Neural progenitor cell (in vitro differentiated cells): ENCODE measurements around the gene WBP1L. TPM values are rescaled to one million over a fixed set of nuclear protein-coding genes. Genes with fewer than 3 reads are reported as not detected.
A peak's percentile ranks its signal among the peaks of the same experiment; 100 is the strongest.

Source experiments
- DNase-seq: peaks from one replicate; pipeline ENCODE4 v3.0.0-alpha.2; 2016; ENCODE audit warnings: low spot score
- H2AFZ ChIP-seq: fragments of 200-600 bp; sonication (generic); replicated peaks from 2 replicates; pipeline ENCODE4 v1.6.1; 2016; ENCODE audit warnings: antibody characterized with exemption
- H3F3A ChIP-seq: fragments of 200-600 bp; sonication (generic); 2 replicates; pipeline ENCODE4 v1.6.1; 2016; ENCODE audit warnings: antibody characterized with exemption, low read depth
- H3K27ac ChIP-seq: fragments of 200-600 bp; sonication (generic); 2 replicates; pipeline ENCODE4 v1.5.1; 2016; ENCODE audit warnings: mild to moderate bottlenecking
- H3K27me3 ChIP-seq: fragments of 200-600 bp; sonication (generic); 2 replicates; pipeline ENCODE4 v1.6.1; 2016; ENCODE audit warnings: mild to moderate bottlenecking, moderate library complexity
- H3K36me3 ChIP-seq: fragments of 200-600 bp; sonication (generic); 2 replicates; pipeline ENCODE4 v1.5.1; 2016
- H3K4me1 ChIP-seq: fragments of 200-600 bp; sonication (generic); 2 replicates; pipeline ENCODE4 v1.6.1; 2016; ENCODE audit warnings: mixed run types
- H3K4me2 ChIP-seq: fragments of 200-600 bp; sonication (generic); 2 replicates; pipeline ENCODE4 v1.6.1; 2016
- H3K4me3 ChIP-seq: fragments of 200-600 bp; sonication (generic); 2 replicates; pipeline ENCODE4 v1.5.1; 2016
- H3K79me2 ChIP-seq: fragments of 200-600 bp; sonication (generic); 2 replicates; pipeline ENCODE4 v1.6.1; 2016; ENCODE audit warnings: low read depth
- H3K9ac ChIP-seq: fragments of 200-600 bp; sonication (generic); 2 replicates; pipeline ENCODE4 v1.6.1; 2016
- H3K9me3 ChIP-seq: fragments of 200-600 bp; sonication (generic); 2 replicates; pipeline ENCODE4 v1.5.1; 2016; ENCODE audit warnings: low read depth
- H4K20me1 ChIP-seq: fragments of 200-600 bp; sonication (generic); 2 replicates; pipeline ENCODE4 v1.6.1; 2016; ENCODE audit warnings: low read depth
- H3K27ac Mint-ChIP-seq: 3 replicates; pipeline ENCODE4 v1.8.0; 2021; ENCODE audit warnings: mixed read lengths
- H3K27me3 Mint-ChIP-seq: 2 replicates; pipeline ENCODE4 v1.8.0; 2022; ENCODE audit warnings: low read depth, mild to moderate bottlenecking, inconsistent platforms, moderate library complexity, mixed read lengths; ENCODE audit not compliant: insufficient read depth
- H3K36me3 Mint-ChIP-seq: 3 replicates; pipeline ENCODE4 v1.8.0; 2021; ENCODE audit warnings: mixed read lengths
- H3K4me1 Mint-ChIP-seq: 3 replicates; pipeline ENCODE4 v1.8.0; 2021; ENCODE audit warnings: mixed read lengths
- H3K4me3 Mint-ChIP-seq: 3 replicates; pipeline ENCODE4 v1.8.0; 2021; ENCODE audit warnings: mild to moderate bottlenecking, moderate library complexity, mixed read lengths
- H3K9me3 Mint-ChIP-seq: 3 replicates; pipeline ENCODE4 v1.8.0; 2020; ENCODE audit warnings: mixed read lengths
- CTCF ChIP-seq: fragments of 200-600 bp; sonication (generic); IDR thresholded peaks from 2 replicates; pipeline ENCODE4 v1.5.1; 2017; ENCODE audit warnings: antibody characterized with exemption, mild to moderate bottlenecking
- EZH2 ChIP-seq: fragments of 200-600 bp; sonication (generic); IDR thresholded peaks from 2 replicates; pipeline ENCODE4 v1.6.1; 2017; ENCODE audit warnings: antibody characterized with exemption, mild to moderate bottlenecking, moderate library complexity
- EZH2phosphoT487 ChIP-seq: fragments of 200-600 bp; sonication (generic); IDR thresholded peaks from 2 replicates; pipeline ENCODE4 v1.6.1; 2017; ENCODE audit warnings: antibody characterized with exemption
- total RNA-seq: library from RNA; depleted of rRNA; stranded (reverse); fragments of >200 nt; gene quantifications from 2 replicates; pipeline ENCODE4 v1.2.3, GENCODE V29; 2015; ENCODE audit warnings: low replicate concordance

Gene WBP1L
- total RNA-seq, 1 donor from 2014 or later, result 21.1 TPM

DNA sequence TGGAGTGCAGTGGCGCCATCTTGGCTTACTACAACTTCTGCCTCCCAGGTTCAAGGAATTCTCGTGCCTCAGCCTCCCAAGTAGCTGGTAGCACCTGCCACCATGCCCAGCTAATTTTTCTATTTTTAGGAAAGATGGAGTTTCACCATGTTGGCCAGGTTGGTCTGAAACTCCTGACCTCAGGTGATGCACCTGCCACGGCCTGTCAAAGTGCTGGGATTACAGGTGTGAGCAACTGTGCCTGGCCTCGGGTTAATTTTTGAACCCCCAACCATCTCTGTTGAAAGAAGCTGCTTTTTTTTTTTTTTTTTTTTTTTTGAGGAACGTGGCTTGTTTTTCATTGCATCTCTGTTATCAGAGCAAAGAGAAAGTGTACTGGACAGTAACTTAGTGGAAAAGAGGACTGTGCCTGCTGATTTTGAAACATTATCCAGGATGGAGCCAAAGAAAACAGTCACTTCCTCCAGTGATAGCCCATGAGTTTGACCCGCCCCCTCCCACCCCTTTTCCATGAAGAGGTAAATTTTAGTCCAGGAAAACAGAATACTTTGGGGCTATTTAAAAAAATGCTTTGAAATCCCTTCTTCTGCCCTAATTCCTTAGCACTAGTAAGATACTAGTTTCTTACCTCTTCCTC, 38.3 kb downstream of the WBP1L start:
- Histone ChIP-seq H2AFZ (no peak overlapping the region), H4K20me1 (peaks cover 22% of the 10 kb centered on the region), H3K4me1 (peaks cover 34% of the 10 kb centered on the region), H3K4me3 (no peak overlapping the region), H3K9me3 (no peaks in the 10 kb centered on the region), H3K27me3 (no peaks in the 10 kb centered on the region), H3K4me2 (no peak overlapping the region), H3K79me2 (no peaks in the 10 kb centered on the region), H3K36me3 (no peaks in the 10 kb centered on the region), H3K9ac (no peak overlapping the region), H3F3A (peaks cover 17% of the 10 kb centered on the region), H3K27ac (no peak overlapping the region)
- Mint-ChIP-seq H3K27me3 (peaks cover 3% of the 10 kb centered on the region), H3K36me3 (no peaks in the 10 kb centered on the region), H3K27ac (no peak overlapping the region), H3K4me1 (peaks cover 54% of the 10 kb centered on the region), H3K9me3 (no peaks in the 10 kb centered on the region), H3K4me3 (no peak overlapping the region)
- DNase-seq, result no peak
- TF ChIP-seq EZH2, result no peak

- H3K9me3 Mint-ChIP-seq, result no peaks in the 10 kb centered on the region
- no peaks in the 10 kb centered on the region for H3K36me3 Mint-ChIP-seq
- no peak overlapping the region for H2AFZ ChIP-seq
- H4K20me1 ChIP-seq, result peaks cover 13% of the 10 kb centered on the region
- no peak overlapping the region for H3K4me2 ChIP-seq
- H3K36me3 ChIP-seq, result no peaks in the 10 kb centered on the region
- H3K4me3 ChIP-seq, result no peak overlapping the region
- H3K27me3 ChIP-seq, result no peaks in the 10 kb centered on the region
- TF ChIP-seq EZH2 (no peak), EZH2phosphoT487 (no peak), CTCF (no peak)
- no peaks in the 10 kb centered on the region for H3K9me3 ChIP-seq
- no peaks in the 10 kb centered on the region for H3K79me2 ChIP-seq
- H3K27ac Mint-ChIP-seq, result peak overlapping the region; percentile 35
- peaks cover 25% of the 10 kb centered on the region for H3K4me1 ChIP-seq
- H3K4me3 Mint-ChIP-seq, result no peak overlapping the region
- H3K4me1 Mint-ChIP-seq, result peaks cover 49% of the 10 kb centered on the region
- no peak for DNase-seq
- H3K9ac ChIP-seq, result no peak overlapping the region
- no peak overlapping the region for H3K27ac ChIP-seq
- peaks cover 1% of the 10 kb centered on the region for H3K27me3 Mint-ChIP-seq
- peaks cover 8% of the 10 kb centered on the region for H3F3A ChIP-seq
These were observed 39.2 kb downstream of the WBP1L start for GRCh38 chr10:102782673-102783551.

- H3K4me1 Mint-ChIP-seq, result peaks cover 42% of the 10 kb centered on the region
- Histone ChIP-seq H4K20me1 (peaks cover 7% of the 10 kb centered on the region), H3K9ac (no peak overlapping the region), H3F3A (peaks cover 1% of the 10 kb centered on the region), H2AFZ (no peak overlapping the region), H3K79me2 (no peaks in the 10 kb centered on the region), H3K27ac (no peak overlapping the region), H3K9me3 (no peaks in the 10 kb centered on the region), H3K4me2 (no peak overlapping the region), H3K27me3 (no peaks in the 10 kb centered on the region), H3K4me3 (no peak overlapping the region), H3K4me1 (peaks cover 19% of the 10 kb centered on the region), H3K36me3 (no peaks in the 10 kb centered on the region)
- peaks cover 2% of the 10 kb centered on the region for H3K36me3 Mint-ChIP-seq
- H3K9me3 Mint-ChIP-seq, result no peaks in the 10 kb centered on the region
- TF ChIP-seq CTCF, result no peak
- no peak for TF ChIP-seq EZH2
- no peak for TF ChIP-seq EZH2phosphoT487
- DNase-seq, result no peak
- no peak overlapping the region for H3K4me3 Mint-ChIP-seq
- H3K27ac Mint-ChIP-seq, result peak overlapping the region; percentile 35
- H3K27me3 Mint-ChIP-seq, result no peaks in the 10 kb centered on the region
These were observed 39.8 kb downstream of the WBP1L start for GRCh38 chr10:102783568-102783967.

GRCh38 chr10:102785818-102786217, 42.1 kb downstream of the WBP1L start:
- H3K9ac ChIP-seq, result no peak overlapping the region
- H3K79me2 ChIP-seq, result no peaks in the 10 kb centered on the region
- H3K4me2 ChIP-seq, result no peak overlapping the region
- H3K27ac Mint-ChIP-seq, result no peak overlapping the region
- peaks cover 3% of the 10 kb centered on the region for H4K20me1 ChIP-seq
- no peak overlapping the region for H3K4me3 Mint-ChIP-seq
- H3K4me3 ChIP-seq, result no peak overlapping the region
- TF ChIP-seq EZH2 (no peak), CTCF (no peak), EZH2phosphoT487 (no peak)
- peaks cover 8% of the 10 kb centered on the region for H3K4me1 ChIP-seq
- no peaks in the 10 kb centered on the region for H3K9me3 ChIP-seq
- H3K27me3 ChIP-seq, result no peaks in the 10 kb centered on the region
- H3K9me3 Mint-ChIP-seq, result peaks cover 4% of the 10 kb centered on the region
- H3F3A ChIP-seq, result no peaks in the 10 kb centered on the region
- H3K4me1 Mint-ChIP-seq, result peaks cover 23% of the 10 kb centered on the region
- H2AFZ ChIP-seq, result no peak overlapping the region
- H3K36me3 Mint-ChIP-seq, result peaks cover 6% of the 10 kb centered on the region
- DNase-seq, result no peak
- H3K36me3 ChIP-seq, result no peaks in the 10 kb centered on the region
- no peak overlapping the region for H3K27ac ChIP-seq
- no peaks in the 10 kb centered on the region for H3K27me3 Mint-ChIP-seq
